ENCODE measurements around the gene CACNA1E.

DNA sequence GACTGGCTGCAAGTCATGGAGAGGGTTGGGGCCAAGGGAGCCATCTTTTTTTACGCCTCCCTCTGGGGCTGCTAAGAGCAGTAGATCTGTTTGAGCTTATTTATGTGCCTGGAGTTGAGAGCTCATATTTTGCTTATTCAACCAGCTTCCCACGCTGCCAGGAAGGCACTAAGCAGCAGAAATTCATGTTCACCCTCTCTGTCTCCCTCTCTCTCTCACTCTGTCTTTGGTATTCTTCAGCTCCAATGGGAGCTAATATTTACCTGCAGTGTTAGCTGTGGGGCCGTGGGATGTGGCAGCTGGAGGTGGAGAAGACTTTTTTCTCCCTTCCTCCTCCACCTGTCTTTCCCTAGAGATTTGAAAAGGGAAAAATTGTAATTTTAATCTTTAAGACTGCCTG lies 26.8 kb upstream of the CACNA1E start:
- TF ChIP-seq, protein P1, sequence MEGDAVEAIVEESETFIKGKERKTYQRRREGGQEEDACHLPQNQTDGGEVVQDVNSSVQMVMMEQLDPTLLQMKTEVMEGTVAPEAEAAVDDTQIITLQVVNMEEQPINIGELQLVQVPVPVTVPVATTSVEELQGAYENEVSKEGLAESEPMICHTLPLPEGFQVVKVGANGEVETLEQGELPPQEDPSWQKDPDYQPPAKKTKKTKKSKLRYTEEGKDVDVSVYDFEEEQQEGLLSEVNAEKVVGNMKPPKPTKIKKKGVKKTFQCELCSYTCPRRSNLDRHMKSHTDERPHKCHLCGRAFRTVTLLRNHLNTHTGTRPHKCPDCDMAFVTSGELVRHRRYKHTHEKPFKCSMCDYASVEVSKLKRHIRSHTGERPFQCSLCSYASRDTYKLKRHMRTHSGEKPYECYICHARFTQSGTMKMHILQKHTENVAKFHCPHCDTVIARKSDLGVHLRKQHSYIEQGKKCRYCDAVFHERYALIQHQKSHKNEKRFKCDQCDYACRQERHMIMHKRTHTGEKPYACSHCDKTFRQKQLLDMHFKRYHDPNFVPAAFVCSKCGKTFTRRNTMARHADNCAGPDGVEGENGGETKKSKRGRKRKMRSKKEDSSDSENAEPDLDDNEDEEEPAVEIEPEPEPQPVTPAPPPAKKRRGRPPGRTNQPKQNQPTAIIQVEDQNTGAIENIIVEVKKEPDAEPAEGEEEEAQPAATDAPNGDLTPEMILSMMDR (IDR thresholded peaks at IDR 0.05): no peak
- no peak for TF ChIP-seq POLR2A (IDR thresholded peaks at IDR 0.05)

Measured in lower leg skin (tissue), 3 donors.